ENCODE results near the gene MGRN1. TPM values are rescaled to one million over a fixed set of nuclear protein-coding genes. Genes with fewer than 3 reads are reported as not detected.

Gene MGRN1
- total RNA-seq, 4 donors from 2014 or later, result 49.1 to 127 (median 79.5) TPM

GRCh38 chr16:4659363-4660353 is 35.0 kb downstream of the MGRN1 start:
- H3K27ac ChIP-seq, result no peak overlapping the region
- no peaks in the 10 kb centered on the region for H3K27me3 ChIP-seq
- peaks cover 0 to 13% (median 4%) of the 10 kb centered on the region in 4 donors for H3K36me3 ChIP-seq
- 91% methylated on average over 29 of the region's 29 CpGs; no CpG with 5 or more reads in 1 of the 2 donors for WGBS, 2 donors (ENCODE audit: low coverage in 1 of 2)
- intact Hi-C loops (cut with DNase I; ENCODE audit: low total_unique reads), result no loop called here
- no peaks in the 10 kb centered on the region for H3K9me3 ChIP-seq
- no peak for DNase-seq
- peaks cover 9 to 31% (median 15%) of the 10 kb centered on the region in 4 donors for H3K4me1 ChIP-seq
- TF ChIP-seq EP300 (IDR thresholded peaks at IDR 0.05; ENCODE audit: low read depth), result no peak
- TF ChIP-seq POLR2A (IDR thresholded peaks at IDR 0.05), result no peak
- TF ChIP-seq CTCF (IDR thresholded peaks at IDR 0.05), result no peak
- no peak for TF ChIP-seq POLR2AphosphoS5 (IDR thresholded peaks at IDR 0.05)
- in situ Hi-C loops (cut with MboI; ENCODE audit: low pct_ligation_motif_present in 1 of 4, low pct_unique_long_range_greater_than_20kb in 1 of 4, low sequenced_read_pairs in 3 of 4), result no loop called here
- H3K4me3 ChIP-seq, result no peak overlapping the region

GRCh38 chr16:4660454-4661007 is 35.9 kb downstream of the MGRN1 start:
- no peaks in the 10 kb centered on the region for H3K27me3 ChIP-seq
- peaks cover 0 to 13% (median 4%) of the 10 kb centered on the region in 4 donors for H3K36me3 ChIP-seq
- no peak overlapping the region for H3K4me3 ChIP-seq
- peak; percentile 42 for DNase-seq
- peaks cover 9 to 35% (median 20%) of the 10 kb centered on the region in 4 donors for H3K4me1 ChIP-seq
- no peak overlapping the region for H3K27ac ChIP-seq
- intact Hi-C loops (cut with DNase I; ENCODE audit: low total_unique reads) (no loop called here), in situ Hi-C loops (cut with MboI; ENCODE audit: low pct_ligation_motif_present in 1 of 4, low pct_unique_long_range_greater_than_20kb in 1 of 4, low sequenced_read_pairs in 3 of 4) (no loop called here)
- 71% methylated on average over 17 of the region's 18 CpGs; no CpG with 5 or more reads in 1 of the 2 donors for WGBS, 2 donors (ENCODE audit: low coverage in 1 of 2)
- TF ChIP-seq POLR2AphosphoS5 (IDR thresholded peaks at IDR 0.05) (no peak), POLR2A (IDR thresholded peaks at IDR 0.05) (no peak), CTCF (IDR thresholded peaks at IDR 0.05) (no peak), EP300 (IDR thresholded peaks at IDR 0.05; ENCODE audit: low read depth) (no peak)
- H3K9me3 ChIP-seq, result no peaks in the 10 kb centered on the region

- H3K36me3 ChIP-seq, result peaks cover 0 to 10% (median 4%) of the 10 kb centered on the region in 4 donors
- H3K27me3 ChIP-seq, result no peaks in the 10 kb centered on the region
- H3K4me3 ChIP-seq, result no peak overlapping the region
- DNase-seq, result no peak
- 93% methylated on average over 11 of the region's 11 CpGs; no CpG with 5 or more reads in 1 of the 2 donors for WGBS, 2 donors (ENCODE audit: low coverage in 1 of 2)
- H3K27ac ChIP-seq, result no peak overlapping the region
- intact Hi-C loops (cut with DNase I; ENCODE audit: low total_unique reads) (no loop called here), in situ Hi-C loops (cut with MboI; ENCODE audit: low pct_ligation_motif_present in 1 of 4, low pct_unique_long_range_greater_than_20kb in 1 of 4, low sequenced_read_pairs in 3 of 4) (no loop called here)
- TF ChIP-seq POLR2AphosphoS5 (IDR thresholded peaks at IDR 0.05) (no peak), CTCF (IDR thresholded peaks at IDR 0.05) (no peak), EP300 (IDR thresholded peaks at IDR 0.05; ENCODE audit: low read depth) (no peak), POLR2A (IDR thresholded peaks at IDR 0.05) (no peak)
- peaks cover 9 to 38% (median 20%) of the 10 kb centered on the region in 4 donors for H3K4me1 ChIP-seq
- H3K9me3 ChIP-seq, result no peaks in the 10 kb centered on the region
Measured at GRCh38 chr16:4661661-4662060, 37.0 kb downstream of the MGRN1 start.

GRCh38 chr16:4663465-4663776 is 38.8 kb downstream of the MGRN1 start:
- peak overlapping the region; percentile 59 to 74 (median 62) for H3K27ac ChIP-seq
- no peak for TF ChIP-seq POLR2A (IDR thresholded peaks at IDR 0.05)
- TF ChIP-seq EP300 (IDR thresholded peaks at IDR 0.05; ENCODE audit: low read depth), result no peak
- TF ChIP-seq POLR2AphosphoS5 (IDR thresholded peaks at IDR 0.05), result no peak
- TF ChIP-seq CTCF (IDR thresholded peaks at IDR 0.05), result no peak
- DNase-seq, result no peak
- peaks cover 9 to 38% (median 20%) of the 10 kb centered on the region in 4 donors for H3K4me1 ChIP-seq
- H3K27me3 ChIP-seq, result no peaks in the 10 kb centered on the region
- intact Hi-C loops (cut with DNase I; ENCODE audit: low total_unique reads) (no loop called here), in situ Hi-C loops (cut with MboI; ENCODE audit: low pct_ligation_motif_present in 1 of 4, low pct_unique_long_range_greater_than_20kb in 1 of 4, low sequenced_read_pairs in 3 of 4) (no loop called here)
- H3K9me3 ChIP-seq, result no peaks in the 10 kb centered on the region
- H3K36me3 ChIP-seq, result peaks cover 0 to 14% (median 2%) of the 10 kb centered on the region in 4 donors
- 33 to 54% methylated on average over 1 to 5 of the region's 5 CpGs for WGBS, 2 donors (ENCODE audit: low coverage in 1 of 2)
- no peak overlapping the region for H3K4me3 ChIP-seq
